DND-41 (cell line): ENCODE results near the gene CTPS2.

Source experiments
- ATAC-seq: fragments of 200-7000 bp; cut with Tn5 transposase; 3 replicates; pipeline ENCODE4 v1.9.1; 2021; ENCODE audit warnings: low read depth; ENCODE audit not compliant: insufficient read depth
- DNase-seq: peaks from one replicate; pipeline ENCODE4 v3.0.0-alpha.2; 2020
- H2AFZ ChIP-seq: 2 replicates; pipeline ENCODE4 v1.6.0; 2012; ENCODE audit warnings: low read depth, low read length
- H3K27ac ChIP-seq: 2 replicates; pipeline ENCODE4 v1.5.1; 2012; ENCODE audit warnings: low read length, inconsistent platforms
- H3K27me3 ChIP-seq: fragments of 200-600 bp; sonication (generic); 2 replicates; pipeline ENCODE4 v1.6.0; 2012; ENCODE audit warnings: low read length, mild to moderate bottlenecking, inconsistent platforms; ENCODE audit not compliant: insufficient read depth, poor library complexity
- H3K36me3 ChIP-seq: 2 replicates; pipeline ENCODE4 v1.5.1; 2012; ENCODE audit warnings: low read length, inconsistent platforms; ENCODE audit not compliant: insufficient read depth
- H3K4me1 ChIP-seq: 2 replicates; pipeline ENCODE4 v1.5.1; 2012; ENCODE audit warnings: mild to moderate bottlenecking, low read length; ENCODE audit not compliant: insufficient read depth
- H3K4me2 ChIP-seq: 2 replicates; pipeline ENCODE4 v1.6.0; 2012; ENCODE audit warnings: mild to moderate bottlenecking, moderate library complexity, low read length, inconsistent platforms; ENCODE audit not compliant: insufficient read depth
- H3K4me3 ChIP-seq, 2 experiments: fragments of 200-600 bp in 1 of 2; shearing (Covaris generic) in 1 of 2; 2 replicates each; pipeline ENCODE4 v1.5.1; 2012 to 2016; ENCODE audit warnings: inconsistent platforms in 2 of 2, low read length in 2 of 2, mild to moderate bottlenecking in 2 of 2, low read depth in 1 of 2, moderate library complexity in 1 of 2
- H3K79me2 ChIP-seq: 2 replicates; pipeline ENCODE4 v1.6.0; 2012; ENCODE audit warnings: low read length, inconsistent platforms; ENCODE audit not compliant: insufficient read depth
- H3K9ac ChIP-seq: 2 replicates; pipeline ENCODE4 v1.6.0; 2012; ENCODE audit warnings: low read depth, mild to moderate bottlenecking, inconsistent platforms, low read length, moderate library complexity
- H3K9me3 ChIP-seq: 2 replicates; pipeline ENCODE4 v1.5.1; 2012; ENCODE audit warnings: low read length, moderate library complexity, mild to moderate bottlenecking, inconsistent platforms; ENCODE audit not compliant: insufficient read depth, severe bottlenecking
- H4K20me1 ChIP-seq: 2 replicates; pipeline ENCODE4 v1.6.0; 2012; ENCODE audit warnings: low read length; ENCODE audit not compliant: insufficient read depth
- EZH2 ChIP-seq: IDR thresholded peaks from 3 replicates; pipeline ENCODE4 v1.6.1; 2012; ENCODE audit warnings: borderline replicate concordance, low read depth, mild to moderate bottlenecking, moderate library complexity, low read length, inconsistent platforms; ENCODE audit not compliant: severe bottlenecking
- TF ChIP-seq, protein P1 (sequence below): IDR thresholded peaks from 2 replicates; pipeline ENCODE4 v1.5.1; 2012; ENCODE audit warnings: borderline replicate concordance, low read length, moderate library complexity, mild to moderate bottlenecking; ENCODE audit not compliant: poor library complexity, severe bottlenecking; ENCODE audit errors: extremely low read depth

CTPS2 gene

DNA sequence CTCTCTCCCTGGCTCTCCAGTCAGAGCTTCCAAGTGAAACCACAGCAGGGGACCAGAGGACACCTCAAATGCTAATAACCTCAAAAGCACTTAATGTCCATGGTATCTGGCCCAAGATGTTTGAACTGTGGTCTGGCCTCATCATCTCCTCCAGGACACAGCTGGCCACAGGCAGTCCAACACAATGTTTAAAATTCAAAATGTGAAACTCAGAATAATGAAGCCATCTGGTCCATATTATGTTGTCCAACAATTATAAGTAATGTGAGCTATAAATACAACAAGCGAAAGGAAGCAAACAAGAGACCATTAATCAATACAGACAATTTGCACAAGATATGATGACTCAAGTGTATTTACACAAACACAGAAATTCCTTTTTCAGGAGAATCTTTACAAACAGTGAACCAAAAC lies 153.3 kb downstream of the CTPS2 start:
- Histone ChIP-seq H3K9me3 (no peaks in the 10 kb centered on the region), H3K4me3 (no peak overlapping the region)
- DNase-seq = no peak

GRCh38 chrX:16558489-16558888 lies 154.0 kb downstream of the CTPS2 start:
- H2AFZ ChIP-seq = no peak overlapping the region
- no peaks in the 10 kb centered on the region for H3K36me3 ChIP-seq
- TF ChIP-seq, protein P1, sequence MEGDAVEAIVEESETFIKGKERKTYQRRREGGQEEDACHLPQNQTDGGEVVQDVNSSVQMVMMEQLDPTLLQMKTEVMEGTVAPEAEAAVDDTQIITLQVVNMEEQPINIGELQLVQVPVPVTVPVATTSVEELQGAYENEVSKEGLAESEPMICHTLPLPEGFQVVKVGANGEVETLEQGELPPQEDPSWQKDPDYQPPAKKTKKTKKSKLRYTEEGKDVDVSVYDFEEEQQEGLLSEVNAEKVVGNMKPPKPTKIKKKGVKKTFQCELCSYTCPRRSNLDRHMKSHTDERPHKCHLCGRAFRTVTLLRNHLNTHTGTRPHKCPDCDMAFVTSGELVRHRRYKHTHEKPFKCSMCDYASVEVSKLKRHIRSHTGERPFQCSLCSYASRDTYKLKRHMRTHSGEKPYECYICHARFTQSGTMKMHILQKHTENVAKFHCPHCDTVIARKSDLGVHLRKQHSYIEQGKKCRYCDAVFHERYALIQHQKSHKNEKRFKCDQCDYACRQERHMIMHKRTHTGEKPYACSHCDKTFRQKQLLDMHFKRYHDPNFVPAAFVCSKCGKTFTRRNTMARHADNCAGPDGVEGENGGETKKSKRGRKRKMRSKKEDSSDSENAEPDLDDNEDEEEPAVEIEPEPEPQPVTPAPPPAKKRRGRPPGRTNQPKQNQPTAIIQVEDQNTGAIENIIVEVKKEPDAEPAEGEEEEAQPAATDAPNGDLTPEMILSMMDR = no peak
- no peak for TF ChIP-seq EZH2
- H3K9me3 ChIP-seq = no peaks in the 10 kb centered on the region
- H3K4me1 ChIP-seq = no peaks in the 10 kb centered on the region
- H3K27me3 ChIP-seq = no peaks in the 10 kb centered on the region
- no peaks in the 10 kb centered on the region for H3K79me2 ChIP-seq
- ATAC-seq = no peak
- H3K4me3 ChIP-seq = no peak overlapping the region
- no peak overlapping the region for H3K4me2 ChIP-seq
- no peak overlapping the region for H3K27ac ChIP-seq
- no peak overlapping the region for H3K9ac ChIP-seq
- DNase-seq = no peak
- H4K20me1 ChIP-seq = no peaks in the 10 kb centered on the region

More for the DNA sequence above, 153.3 kb downstream of the CTPS2 start:
- ATAC-seq = no peak
- no peaks in the 10 kb centered on the region for H3K4me1 ChIP-seq
- no peaks in the 10 kb centered on the region for H4K20me1 ChIP-seq
- H3K27ac ChIP-seq = no peak overlapping the region
- H2AFZ ChIP-seq = no peak overlapping the region
- no peak overlapping the region for H3K4me2 ChIP-seq
- H3K27me3 ChIP-seq = no peaks in the 10 kb centered on the region
- no peaks in the 10 kb centered on the region for H3K79me2 ChIP-seq
- no peaks in the 10 kb centered on the region for H3K36me3 ChIP-seq
- TF ChIP-seq, protein P1 = no peak
- no peak for TF ChIP-seq EZH2
- H3K9ac ChIP-seq = no peak overlapping the region

- Histone ChIP-seq H3K4me2 (no peak overlapping the region), H3K36me3 (no peaks in the 10 kb centered on the region), H4K20me1 (no peaks in the 10 kb centered on the region), H3K4me3 (no peak overlapping the region), H2AFZ (no peak overlapping the region), H3K79me2 (no peaks in the 10 kb centered on the region), H3K27ac (no peak overlapping the region), H3K9ac (no peak overlapping the region), H3K27me3 (no peaks in the 10 kb centered on the region), H3K9me3 (no peaks in the 10 kb centered on the region), H3K4me1 (no peaks in the 10 kb centered on the region)
- DNase-seq (no peak), ATAC-seq (no peak)
- TF ChIP-seq, protein P1 = no peak
- no peak for TF ChIP-seq EZH2
Measured at GRCh38 chrX:16552546-16552945, 159.9 kb downstream of the CTPS2 start.

- H3K9me3 ChIP-seq = no peaks in the 10 kb centered on the region
- H3K9ac ChIP-seq = no peak overlapping the region
- no peak overlapping the region for H3K4me3 ChIP-seq
- H3K27ac ChIP-seq = no peak overlapping the region
- H3K27me3 ChIP-seq = no peaks in the 10 kb centered on the region
- no peaks in the 10 kb centered on the region for H3K4me1 ChIP-seq
- H4K20me1 ChIP-seq = no peaks in the 10 kb centered on the region
- no peak for TF ChIP-seq EZH2
- TF ChIP-seq, protein P1 = no peak
- H3K4me2 ChIP-seq = no peak overlapping the region
- no peaks in the 10 kb centered on the region for H3K79me2 ChIP-seq
- H3K36me3 ChIP-seq = no peaks in the 10 kb centered on the region
- DNase-seq (no peak), ATAC-seq (no peak)
- H2AFZ ChIP-seq = no peak overlapping the region
Measured at GRCh38 chrX:16547644-16548043, 164.8 kb downstream of the CTPS2 start.
